ENCODE results near the gene CDC14A. TPM values are rescaled to one million over a fixed set of nuclear protein-coding genes. Genes with fewer than 3 reads are reported as not detected.
A peak's percentile ranks its signal among the peaks of the same experiment; 100 is the strongest.

CDC14A gene
- total RNA-seq, 4 donors from 2014 or later = 9.0 to 32.4 (median 23.0) TPM

GRCh38 chr1:100462326-100463025, 110.2 kb downstream of the CDC14A start:
- no peak overlapping the region for H3K4me3 ChIP-seq
- DNase-seq = no peak
- no peaks in the 10 kb centered on the region for H3K36me3 ChIP-seq
- TF ChIP-seq POLR2A (IDR thresholded peaks at IDR 0.05) (no peak), CTCF (IDR thresholded peaks at IDR 0.05) (no peak)
- intact Hi-C loops (cut with DNase I; ENCODE audit: low total_unique reads) = loop anchor here (10.0 kb wide), 1 partner anchor 402 kb away; no protein-coding TSS in a partner anchor
- H3K27ac ChIP-seq = no peak overlapping the region
- no peaks in the 10 kb centered on the region for H3K27me3 ChIP-seq
- no peaks in the 10 kb centered on the region for H3K9me3 ChIP-seq
- H3K4me1 ChIP-seq = no peaks in the 10 kb centered on the region

- intact Hi-C loops (cut with DNase I; ENCODE audit: low total_unique reads) = loop anchor here (10.0 kb wide), 1 partner anchor 401 kb away; no protein-coding TSS in a partner anchor
- no peak overlapping the region for H3K4me3 ChIP-seq
- TF ChIP-seq CTCF (IDR thresholded peaks at IDR 0.05) = peak in 3 of 4 experiments; percentile 15 to 45 (median 37)
- no peak for TF ChIP-seq POLR2A (IDR thresholded peaks at IDR 0.05)
- no peaks in the 10 kb centered on the region for H3K4me1 ChIP-seq
- no peaks in the 10 kb centered on the region for H3K9me3 ChIP-seq
- DNase-seq = peak in 1 of 2 donors; percentile 31
- no peaks in the 10 kb centered on the region for H3K36me3 ChIP-seq
- H3K27ac ChIP-seq = no peak overlapping the region
- H3K27me3 ChIP-seq = no peaks in the 10 kb centered on the region
Measured at GRCh38 chr1:100463791-100464424, 111.6 kb downstream of the CDC14A start.

GRCh38 chr1:100469578-100469977, 117.3 kb downstream of the CDC14A start:
- Histone ChIP-seq H3K27ac (no peak overlapping the region), H3K36me3 (no peaks in the 10 kb centered on the region), H3K4me3 (no peak overlapping the region), H3K27me3 (no peaks in the 10 kb centered on the region), H3K9me3 (no peaks in the 10 kb centered on the region), H3K4me1 (no peaks in the 10 kb centered on the region)
- intact Hi-C loops (cut with DNase I; ENCODE audit: low total_unique reads) = loop anchor here (10.0 kb wide), 1 partner anchor 395 kb away; no protein-coding TSS in a partner anchor
- TF ChIP-seq CTCF (IDR thresholded peaks at IDR 0.05) (no peak), POLR2A (IDR thresholded peaks at IDR 0.05) (no peak)
- no peak for DNase-seq

- no peak for TF ChIP-seq CTCF (IDR thresholded peaks at IDR 0.05)
- no peak for TF ChIP-seq POLR2A (IDR thresholded peaks at IDR 0.05)
- H3K27me3 ChIP-seq = no peaks in the 10 kb centered on the region
- no peak for DNase-seq
- no peaks in the 10 kb centered on the region for H3K9me3 ChIP-seq
- H3K4me3 ChIP-seq = no peak overlapping the region
- no peaks in the 10 kb centered on the region for H3K4me1 ChIP-seq
- intact Hi-C loops (cut with DNase I; ENCODE audit: low total_unique reads) = no loop called here
- no peak overlapping the region for H3K27ac ChIP-seq
- H3K36me3 ChIP-seq = no peaks in the 10 kb centered on the region
Measured at GRCh38 chr1:100474834-100475233, 122.5 kb downstream of the CDC14A start.

GRCh38 chr1:100476735-100477290, 124.5 kb downstream of the CDC14A start:
- Histone ChIP-seq H3K27me3 (no peaks in the 10 kb centered on the region), H3K9me3 (no peaks in the 10 kb centered on the region), H3K27ac (no peak overlapping the region), H3K4me1 (no peaks in the 10 kb centered on the region), H3K36me3 (no peaks in the 10 kb centered on the region), H3K4me3 (no peak overlapping the region)
- intact Hi-C loops (cut with DNase I; ENCODE audit: low total_unique reads) = no loop called here
- TF ChIP-seq POLR2A (IDR thresholded peaks at IDR 0.05) = no peak
- TF ChIP-seq CTCF (IDR thresholded peaks at IDR 0.05) = no peak
- DNase-seq = no peak

All from uterus (tissue), 4 donors.